H1 (cell line): Measurements from ENCODE around the gene UBAP1. TPM values are rescaled to one million over a fixed set of nuclear protein-coding genes. Genes with fewer than 3 reads are reported as not detected.

Source experiments
- CTCF ChIA-PET: fragments of 300-600 bp; sonication (Branson Sonifier 250); formaldehyde crosslinking; loops from one replicate; lab custom pipeline; 2021; ENCODE audit not compliant: partially characterized antibody; lab: Charles Lee
- POLR2A ChIA-PET: fragments of 300-600 bp; sonication (Branson Sonifier 250); formaldehyde crosslinking; loops from one replicate; lab custom pipeline; 2021; ENCODE audit warnings: inconsistent platforms; ENCODE audit not compliant: partially characterized antibody; lab: Charles Lee
- DNase-seq, 2 experiments: peaks; one replicate each; pipeline versions ENCODE4 v3.0.0 to v3.0.0-alpha.2; 2010 to 2022; ENCODE audit warnings: low spot score in 2 of 2, low read depth in 1 of 2, mixed read lengths in 1 of 2
- FAIRE-seq: peaks from 2 replicates; lab custom pipeline; 2011; peaks lifted over from hg19 to GRCh38; lab: Jason Lieb, UNC
- H2AFZ ChIP-seq: 2 replicates; pipeline ENCODE4 v1.8.1; 2012; ENCODE audit warnings: low read length, inconsistent platforms
- H2AK5ac ChIP-seq: 2 replicates; pipeline ENCODE4 v1.6.1; 2013; ENCODE audit warnings: low read depth, low read length
- H2BK120ac ChIP-seq: replicated peaks from 2 replicates; pipeline ENCODE3; 2013; ENCODE audit warnings: low read depth, low read length, inconsistent platforms
- H2BK12ac ChIP-seq: 2 replicates; pipeline ENCODE4 v1.6.1; 2013; ENCODE audit warnings: low read depth, low read length
- H2BK15ac ChIP-seq: 2 replicates; pipeline ENCODE4 v1.6.1; 2013; ENCODE audit warnings: low read length
- H2BK20ac ChIP-seq: 2 replicates; pipeline ENCODE4 v1.6.1; 2013; ENCODE audit warnings: low read length
- H2BK5ac ChIP-seq: 2 replicates; pipeline ENCODE4 v1.6.1; 2013; ENCODE audit warnings: low read depth, low read length
- H3K14ac ChIP-seq: 2 replicates; pipeline ENCODE4 v1.6.1; 2013; ENCODE audit warnings: inconsistent platforms; ENCODE audit not compliant: insufficient read length
- H3K18ac ChIP-seq: 2 replicates; pipeline ENCODE4 v1.6.1; 2013; ENCODE audit warnings: low read length; ENCODE audit errors: extremely low read depth
- H3K23ac ChIP-seq: 2 replicates; pipeline ENCODE4 v1.6.1; 2013; ENCODE audit warnings: inconsistent platforms; ENCODE audit not compliant: insufficient read length
- H3K23me2 ChIP-seq: 2 replicates; pipeline ENCODE4 v1.6.1; 2013; ENCODE audit warnings: low read depth, low read length
- H3K27ac ChIP-seq: 2 replicates; pipeline ENCODE4 v1.6.1; 2011; ENCODE audit warnings: low read depth, low read length, inconsistent platforms
- H3K27me3 ChIP-seq, 4 experiments: replicated peaks in 1 of 4; 1 replicate in 1 of 4; 2 replicates in 3 of 4; pipeline versions ENCODE4 v1.6.1 to v1.8.1; 2011 to 2013; ENCODE audit warnings: low read length in 3 of 4, mild to moderate bottlenecking in 3 of 4, inconsistent platforms in 2 of 4, mixed read lengths in 2 of 4, moderate library complexity in 1 of 4; ENCODE audit not compliant: control insufficient read depth in 3 of 4, insufficient read depth in 3 of 4; ENCODE audit errors: extremely low read depth in 1 of 4
- H3K36me3 ChIP-seq, 4 experiments: 2 replicates each; pipeline versions ENCODE4 v1.6.1 to v1.8.1; 2011 to 2013; ENCODE audit warnings: mild to moderate bottlenecking in 4 of 4, low read length in 3 of 4, moderate library complexity in 2 of 4, control low read depth in 1 of 4, inconsistent platforms in 1 of 4; ENCODE audit not compliant: insufficient read depth in 4 of 4, control insufficient read depth in 2 of 4
- H3K4ac ChIP-seq: replicated peaks from 2 replicates; pipeline ENCODE3; 2013; ENCODE audit warnings: low read length, low read depth, mixed read lengths, inconsistent platforms; ENCODE audit not compliant: insufficient read length
- H3K4me1 ChIP-seq, 4 experiments: replicated peaks in 1 of 4; 1 replicate in 1 of 4; 2 replicates in 3 of 4; pipeline versions ENCODE4 v1.6.1 to v1.8.1; 2011 to 2013; ENCODE audit warnings: low read length in 3 of 4, inconsistent platforms in 2 of 4, mixed read lengths in 1 of 4; ENCODE audit not compliant: insufficient read depth in 4 of 4, control insufficient read depth in 3 of 4
- H3K4me2 ChIP-seq, 2 experiments: 2 replicates each; pipeline versions ENCODE4 v1.6.1 to v1.8.1; 2011 to 2013; ENCODE audit warnings: low read depth in 2 of 2, low read length in 2 of 2, control low read depth in 1 of 2, inconsistent platforms in 1 of 2, mild to moderate bottlenecking in 1 of 2; ENCODE audit not compliant: insufficient read depth in 1 of 2
- H3K4me3 ChIP-seq, 4 experiments: fragments of 200-600, 300-600 bp in 1 of 4; sonication (generic), shearing (Covaris generic), sonication (Bioruptor Twin) in 1 of 4; 2 replicates each; pipeline versions ENCODE4 v1.5.1 to v1.8.1; 2011 to 2016; ENCODE audit warnings: low read length in 4 of 4, low read depth in 3 of 4, control low read depth in 2 of 4, inconsistent platforms in 2 of 4, mild to moderate bottlenecking in 2 of 4, mixed read lengths in 1 of 4, moderate library complexity in 1 of 4; ENCODE audit not compliant: insufficient read depth in 2 of 4; ENCODE audit errors: extremely low read depth in 1 of 4
- H3K56ac ChIP-seq: replicated peaks from 2 replicates; pipeline ENCODE3; 2013; ENCODE audit warnings: low read depth, mild to moderate bottlenecking, mixed read lengths, low read length, inconsistent platforms; ENCODE audit not compliant: insufficient read length
- H3K79me1 ChIP-seq: 2 replicates; pipeline ENCODE4 v1.6.1; 2013; ENCODE audit warnings: low read depth, low read length, control low read depth
- H3K79me2 ChIP-seq, 2 experiments: 2 replicates each; pipeline versions ENCODE4 v1.6.1 to v1.8.1; 2012 to 2013; ENCODE audit warnings: low read length in 2 of 2, mild to moderate bottlenecking in 2 of 2, inconsistent platforms in 1 of 2; ENCODE audit not compliant: insufficient read depth in 2 of 2, control insufficient read depth in 1 of 2
- H3K9ac ChIP-seq, 4 experiments: replicated peaks in 1 of 4; 1 replicate in 1 of 4; 2 replicates in 3 of 4; pipeline versions ENCODE4 v1.6.1 to v1.8.1; 2011 to 2013; ENCODE audit warnings: low read depth in 3 of 4, low read length in 3 of 4, control low read depth in 2 of 4, mild to moderate bottlenecking in 2 of 4, moderate library complexity in 2 of 4, inconsistent platforms in 1 of 4; ENCODE audit errors: extremely low read depth in 1 of 4
- H3K9me3 ChIP-seq, 2 experiments: 2 replicates each; pipeline versions ENCODE4 v1.6.1 to v1.8.1; 2012 to 2013; ENCODE audit warnings: mild to moderate bottlenecking in 2 of 2, moderate library complexity in 2 of 2, control low read depth in 1 of 2, inconsistent platforms in 1 of 2, low read depth in 1 of 2, low read length in 1 of 2, mixed read lengths in 1 of 2; ENCODE audit not compliant: insufficient read depth in 2 of 2
- H4K20me1 ChIP-seq, 2 experiments: replicated peaks in 1 of 2; 2 replicates each; pipeline versions ENCODE3 to v1.8.1; 2011 to 2013; ENCODE audit warnings: inconsistent platforms in 2 of 2, low read length in 2 of 2, mild to moderate bottlenecking in 1 of 2; ENCODE audit not compliant: insufficient read depth in 2 of 2, control insufficient read depth in 1 of 2
- H4K5ac ChIP-seq: 2 replicates; pipeline ENCODE4 v1.6.1; 2013; ENCODE audit warnings: low read length, low read depth, mixed read lengths, inconsistent platforms; ENCODE audit not compliant: insufficient read length
- H4K8ac ChIP-seq: 2 replicates; pipeline ENCODE4 v1.8.0; 2013; ENCODE audit warnings: mild to moderate bottlenecking, moderate library complexity, low read length, inconsistent platforms; ENCODE audit not compliant: insufficient read depth; ENCODE audit errors: extremely low read depth
- H4K91ac ChIP-seq: replicated peaks from 2 replicates; pipeline ENCODE3; 2013; ENCODE audit warnings: low read length, mixed read lengths, inconsistent platforms; ENCODE audit not compliant: insufficient read length
- FOSL1 ChIP-seq: IDR thresholded peaks from 2 replicates; pipeline ENCODE4 v1.6.1; 2011; ENCODE audit warnings: mild to moderate bottlenecking, low read depth, low read length, moderate library complexity; ENCODE audit not compliant: insufficient read depth
- JUND ChIP-seq: IDR thresholded peaks from 2 replicates; pipeline ENCODE4 v1.6.1; 2011; ENCODE audit warnings: mild to moderate bottlenecking, improper control_type of control experiment, low read length
- KDM1A ChIP-seq: fragments of 200-600, 300-600 bp; sonication (generic); IDR thresholded peaks from 2 replicates; pipeline ENCODE4 v1.7.1; 2016; ENCODE audit warnings: mild to moderate bottlenecking, low read length, borderline replicate concordance
- MAFK ChIP-seq: IDR thresholded peaks from 2 replicates; pipeline ENCODE4 v1.6.1; 2012; ENCODE audit warnings: low read depth, mild to moderate bottlenecking, improper control_type of control experiment, low read length
- NANOG ChIP-seq: IDR thresholded peaks from 2 replicates; pipeline ENCODE4 v1.6.1; 2011; ENCODE audit warnings: low read length, low read depth, mild to moderate bottlenecking, inconsistent platforms; ENCODE audit not compliant: insufficient read depth, poor library complexity, severe bottlenecking
- NRF1 ChIP-seq: IDR thresholded peaks from 2 replicates; pipeline ENCODE4 v1.6.1; 2011; ENCODE audit warnings: mild to moderate bottlenecking, low read depth, low read length, improper control_type of control experiment
- POLR2A ChIP-seq, 2 experiments: IDR thresholded peaks; 1 replicate in 1 of 2; 2 replicates in 1 of 2; pipeline ENCODE4 v1.6.1; 2011; ENCODE audit warnings: low read depth in 2 of 2, low read length in 2 of 2, mild to moderate bottlenecking in 2 of 2; ENCODE audit errors: control extremely low read depth in 1 of 2
- POLR2AphosphoS5 ChIP-seq: IDR thresholded peaks from 2 replicates; pipeline ENCODE4 v1.6.1; 2011; ENCODE audit warnings: low read depth, low read length
- RNF2 ChIP-seq: fragments of 200-900, 300-1000 bp; sonication (generic); IDR thresholded peaks from 2 replicates; pipeline ENCODE4 v1.7.1; 2016; ENCODE audit warnings: borderline replicate concordance, low read depth, mild to moderate bottlenecking, antibody characterized with exemption, low read length; ENCODE audit not compliant: poor library complexity, severe bottlenecking; ENCODE audit errors: missing control alignments
- ZNF274 ChIP-seq: IDR thresholded peaks from 2 replicates; pipeline ENCODE4 v1.7.0; 2012; ENCODE audit warnings: low read length, borderline replicate concordance; ENCODE audit errors: extremely low read depth
- WGBS, 2 experiments: shearing (Covaris generic) in 1 of 2; methylation state at CpG; one replicate each; pipeline versions ENCODE4 v1.1.6 to v1.1.7; 2013 to 2015; ENCODE audit warnings: low lambda C conversion rate in 2 of 2, mixed read lengths in 2 of 2, inconsistent platforms in 1 of 2, low coverage in 1 of 2, missing lambda C conversion rate in 1 of 2; ENCODE audit not compliant: insufficient replicate concordance in 2 of 2, insufficient coverage in 1 of 2, insufficient read length in 1 of 2; ENCODE audit errors: extremely low coverage in 1 of 2, missing lambda C conversion rate in 1 of 2; 5-methylcytosine and 5-hydroxymethylcytosine counted together
- polyA plus RNA-seq, 7 experiments: library from polyadenylated mRNA; depleted of rRNA in 3 of 7; stranded (reverse) in 5 of 7; unstranded in 2 of 7; fragments of >200 nt in 5 of 7; fragments of 200-250 nt in 2 of 7; gene quantifications; 1 replicate in 5 of 7; 2 replicates in 1 of 7; 4 replicates in 1 of 7; pipeline versions ENCODE4 v1.2.1 to v1.2.3, GENCODE V29; 2011 to 2013; ENCODE audit warnings: missing spikeins in 2 of 7, mixed read lengths in 2 of 7
- total RNA-seq: library from RNA; stranded (reverse); fragmentation: NEBNext Ultra II Directional; extraction: Animal tissue kit (Norgen Biotek cat#: 25700); gene quantifications from 2 replicates; pipeline ENCODE4 v1.2.1, GENCODE V29; 2021
- TF ChIP-seq, protein P1 (sequence below), 3 experiments: IDR thresholded peaks; 1 replicate in 2 of 3; 2 replicates in 1 of 3; pipeline versions ENCODE4 v1.5.1 to v1.6.1; 2011; ENCODE audit warnings: low read length in 3 of 3, mild to moderate bottlenecking in 3 of 3, inconsistent platforms in 2 of 3, low read depth in 1 of 3, moderate library complexity in 1 of 3; ENCODE audit not compliant: insufficient read depth in 1 of 3; ENCODE audit errors: control extremely low read depth in 1 of 3

UBAP1 gene
- total and polyA plus RNA-seq, 2 of the 8 experiments (the other 6 are each of a cell fraction or from before 2014, with no cell fraction given): 31.3 to 31.4 TPM

DNA sequence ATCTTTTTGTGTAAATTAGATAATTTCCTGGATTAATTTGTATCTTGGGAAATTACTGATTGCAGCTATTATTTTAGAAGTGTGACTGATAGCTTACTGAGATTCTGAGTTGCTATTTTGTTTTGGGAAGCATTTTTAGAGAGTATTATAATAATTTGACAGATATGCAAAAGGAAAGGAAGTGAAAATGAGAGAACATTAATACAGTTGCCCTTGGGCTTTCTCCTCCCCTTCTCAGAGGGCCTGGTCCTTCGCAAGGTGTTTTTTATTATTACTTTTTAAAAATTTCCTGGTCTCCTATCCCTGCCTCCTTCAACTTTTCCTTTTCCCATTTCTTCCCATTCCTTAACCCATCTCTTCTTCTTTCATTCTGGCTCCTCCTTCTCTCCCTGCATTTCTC, 32.6 kb downstream of the UBAP1 start:
- H3K4me3 ChIP-seq: no peak overlapping the region
- no peaks in the 10 kb centered on the region for H3K9me3 ChIP-seq
- FAIRE-seq (no peak), DNase-seq (no peak)
- no peak overlapping the region for H2BK120ac ChIP-seq
- H3K36me3 ChIP-seq: no peaks in the 10 kb centered on the region
- no peak overlapping the region for H3K56ac ChIP-seq
- no peak overlapping the region for H3K23ac ChIP-seq
- no peak overlapping the region for H3K27ac ChIP-seq
- no peaks in the 10 kb centered on the region for H3K27me3 ChIP-seq
- no peaks in the 10 kb centered on the region for H3K23me2 ChIP-seq
- H2BK5ac ChIP-seq: no peak overlapping the region
- H2BK15ac ChIP-seq: no peak overlapping the region
- H3K79me2 ChIP-seq: peaks cover 0 to 36% of the 10 kb centered on the region in 2 experiments; a peak in 2 of 4 replicates
- H2AFZ ChIP-seq: no peak overlapping the region
- ChIA-PET CTCF (interaction anchor here (0.6 kb wide), 1 partner anchor 11 kb away, joined by 3 read pairs; no protein-coding TSS in a partner anchor), POLR2A (interaction anchor here (1.0 to 1.3 kb wide), 2 partner anchors 9 to 10 kb away, joined by 3 to 4 read pairs; no protein-coding TSS in a partner anchor)
- H3K9ac ChIP-seq: no peak overlapping the region
- H3K14ac ChIP-seq: no peak overlapping the region
- H4K5ac ChIP-seq: no peak overlapping the region
- no peak overlapping the region for H4K91ac ChIP-seq
- no peak overlapping the region for H2BK20ac ChIP-seq
- 100% methylated on average over 1 of the region's 1 CpG; no CpG with 5 or more reads in 1 of the 2 experiments for WGBS, 2 experiments
- no peak overlapping the region for H3K18ac ChIP-seq
- no peak overlapping the region for H4K8ac ChIP-seq
- H2AK5ac ChIP-seq: no peak overlapping the region
- no peaks in the 10 kb centered on the region for H3K79me1 ChIP-seq
- no peaks in the 10 kb centered on the region for H3K4me1 ChIP-seq
- H4K20me1 ChIP-seq: no peaks in the 10 kb centered on the region
- no peak overlapping the region for H3K4ac ChIP-seq
- no peak overlapping the region for H2BK12ac ChIP-seq
- H3K4me2 ChIP-seq: no peak overlapping the region
- no peak for TF ChIP-seq KDM1A
- TF ChIP-seq NRF1: no peak
- TF ChIP-seq POLR2AphosphoS5: no peak
- TF ChIP-seq MAFK: no peak
- no peak for TF ChIP-seq RNF2
- TF ChIP-seq ZNF274: no peak
- TF ChIP-seq NANOG: no peak
- no peak for TF ChIP-seq POLR2A (IDR thresholded peaks at IDR 0.05; ENCODE audit: control extremely low read depth in 1 of 2, low read depth in 2 of 2, low read length in 2 of 2)
- TF ChIP-seq, protein P1, sequence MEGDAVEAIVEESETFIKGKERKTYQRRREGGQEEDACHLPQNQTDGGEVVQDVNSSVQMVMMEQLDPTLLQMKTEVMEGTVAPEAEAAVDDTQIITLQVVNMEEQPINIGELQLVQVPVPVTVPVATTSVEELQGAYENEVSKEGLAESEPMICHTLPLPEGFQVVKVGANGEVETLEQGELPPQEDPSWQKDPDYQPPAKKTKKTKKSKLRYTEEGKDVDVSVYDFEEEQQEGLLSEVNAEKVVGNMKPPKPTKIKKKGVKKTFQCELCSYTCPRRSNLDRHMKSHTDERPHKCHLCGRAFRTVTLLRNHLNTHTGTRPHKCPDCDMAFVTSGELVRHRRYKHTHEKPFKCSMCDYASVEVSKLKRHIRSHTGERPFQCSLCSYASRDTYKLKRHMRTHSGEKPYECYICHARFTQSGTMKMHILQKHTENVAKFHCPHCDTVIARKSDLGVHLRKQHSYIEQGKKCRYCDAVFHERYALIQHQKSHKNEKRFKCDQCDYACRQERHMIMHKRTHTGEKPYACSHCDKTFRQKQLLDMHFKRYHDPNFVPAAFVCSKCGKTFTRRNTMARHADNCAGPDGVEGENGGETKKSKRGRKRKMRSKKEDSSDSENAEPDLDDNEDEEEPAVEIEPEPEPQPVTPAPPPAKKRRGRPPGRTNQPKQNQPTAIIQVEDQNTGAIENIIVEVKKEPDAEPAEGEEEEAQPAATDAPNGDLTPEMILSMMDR (IDR thresholded peaks at IDR 0.05; ENCODE audit: control extremely low read depth in 1 of 3, insufficient read depth in 1 of 3, low read depth in 1 of 3, low read length in 3 of 3): no peak
- TF ChIP-seq JUND: no peak
- TF ChIP-seq FOSL1: no peak
